Heart right ventricle (tissue), 16 donors: ENCODE results near the gene CEP112. TPM values are rescaled to one million over a fixed set of nuclear protein-coding genes. Genes with fewer than 3 reads are reported as not detected.
A peak's percentile ranks its signal among the peaks of the same experiment; 100 is the strongest.

Experiments used
- ATAC-seq, 8 donors: fragments of 200-7000 bp; cut with Tn5 transposase; one replicate each; pipeline ENCODE4 v1.9.1; 2020; ENCODE audit warnings: mild to moderate bottlenecking in 8 of 8, moderate library complexity in 8 of 8, moderate number of reproducible peaks in 1 of 8
- DNase-seq, 2 donors: peaks; one replicate each; pipeline ENCODE4 v3.0.0-alpha.2; 2020
- H3K27ac ChIP-seq, 10 donors: fragments of 200-600 bp; sonication (generic) in 2 of 10; one replicate each; pipeline versions ENCODE4 v1.5.0 to v1.8.0; 2020 to 2022; ENCODE audit warnings: mild to moderate bottlenecking in 3 of 10
- H3K27me3 ChIP-seq, 7 donors: fragments of 200-600 bp; one replicate each; pipeline ENCODE4 v1.8.0; 2021 to 2022; ENCODE audit warnings: mild to moderate bottlenecking in 2 of 7
- H3K36me3 ChIP-seq, 9 donors: fragments of 200-600 bp; sonication (generic) in 1 of 9; one replicate each; pipeline versions ENCODE4 v1.5.0 to v1.8.0; 2020 to 2022; ENCODE audit warnings: mild to moderate bottlenecking in 2 of 9
- H3K4me1 ChIP-seq, 9 donors: fragments of 200-600 bp; sonication (generic) in 1 of 9; one replicate each; pipeline versions ENCODE4 v1.5.0 to v1.8.0; 2020 to 2022; ENCODE audit warnings: mild to moderate bottlenecking in 4 of 9
- H3K4me3 ChIP-seq, 10 donors: fragments of 200-600 bp; sonication (generic) in 2 of 10; one replicate each; pipeline versions ENCODE4 v1.5.0 to v1.8.0; 2020 to 2022; ENCODE audit warnings: mild to moderate bottlenecking in 7 of 10, moderate library complexity in 2 of 10
- H3K9me3 ChIP-seq, 11 donors: fragments of 200-600 bp in 10 of 11; sonication (generic) in 2 of 11; one replicate each; pipeline versions ENCODE4 v1.5.0 to v1.8.0; 2013 to 2022; ENCODE audit warnings: mild to moderate bottlenecking in 2 of 11, control low read depth in 1 of 11, moderate library complexity in 1 of 11
- CTCF ChIP-seq, 9 donors: fragments of 200-600 bp; sonication (generic) in 2 of 9; IDR thresholded peaks; one replicate each; pipeline versions ENCODE4 v1.5.0 to v1.8.0; 2021 to 2022; ENCODE audit warnings: antibody characterized with exemption in 9 of 9, mild to moderate bottlenecking in 5 of 9, moderate library complexity in 1 of 9
- WGBS, 2 donors: extraction: QIAGEN DNeasy Blood & Tissue Kit; methylation state at CpG; one replicate each; pipeline ENCODE4 v1.1.7; 2013; ENCODE audit warnings: inconsistent platforms in 1 of 2; 5-methylcytosine and 5-hydroxymethylcytosine counted together
- intact Hi-C, 10 donors: fragments of 100-400 bp; cut with DNase I; formaldehyde crosslinking; loops; one replicate each; pipeline versions ENCODE4 v1.11.1 to v1.14.2; 2022
- polyA plus RNA-seq, 2 donors: library from polyadenylated mRNA; stranded (reverse); fragments of 200-250 nt; gene quantifications; one replicate each; pipeline ENCODE4 v1.2.3, GENCODE V29; 2013
- total RNA-seq, 10 donors: library from RNA; stranded (reverse); fragmentation: NEBNext Ultra II Directional in 3 of 10; extraction: Animal tissue kit (Norgen Biotek cat#: 25700) in 3 of 10; gene quantifications; one replicate each; pipeline versions ENCODE4 v1.2.1 to v1.2.4, GENCODE V29; 2021 to 2023
- donor health status: Arrhythmogenic right ventricular cardiomyopathy.
- donor health status: ischemic (EF 13 %, LVEDD 7.1; RV severe dilation, severe dysfunction).
- donor health status: healthy with polysubstance abuse.
- donor health status: DM: no; HTN: yes; CAD: no.
- donor health status: DM: no; HTN: no; CAD: no.
- donor health status: ischemic (EF 25% LVEDD 6.9; RV normal size, moderate dysfunction).
- donor health status: ischemic (EF 25% LVEDD 5.7; RV mildly dilated, moderate dysfunction).
- donor health status: healthy.
- donor health status: DM: yes; HTN: yes; CAD: no.
- donor health status: Ischemic cardiomyopathy.
- donor health status: ischemic (EF 35%, LVEDD 5.7; RV mildly dilated, moderate dysfunction).
- donor health status: nonischemic (EF 11% LVEDD 7.7; RV severe dilation, severe dysfunction).
- donor health status: DM: yes; HTN: yes; CAD: no.
- donor health status: PGD.
- donor health status: ischemic (EF 29% LVEDD 5.4; RV normal size, mild dysfunction).
- donor health status: nonischemic (EF 23%, LVEDD 6.1; RV moderate dilation, normal function).

Gene CEP112
- total and polyA plus RNA-seq, 12 donors, result 6.7 to 30.0 (median 16.3) TPM

GRCh38 chr17:66040402-66040801 is 151.5 kb downstream of the CEP112 start:
- ATAC-seq, result no peak

GRCh38 chr17:66038125-66038524 is 153.8 kb downstream of the CEP112 start:
- H3K4me3 ChIP-seq, result no peak overlapping the region
- no peaks in the 10 kb centered on the region for H3K27me3 ChIP-seq
- 33 to 40% methylated on average over 3 of the region's 3 CpGs for WGBS, 2 donors
- no peaks in the 10 kb centered on the region for H3K9me3 ChIP-seq
- DNase-seq, result no peak
- ATAC-seq, result no peak
- peaks cover 0 to 5% (median 0%) of the 10 kb centered on the region in 9 donors for H3K36me3 ChIP-seq
- intact Hi-C loops, result no loop called here
- H3K4me1 ChIP-seq, result no peaks in the 10 kb centered on the region
- no peak for TF ChIP-seq CTCF (IDR thresholded peaks at IDR 0.05)
- no peak overlapping the region for H3K27ac ChIP-seq

More at GRCh38 chr17:66040402-66040801, 151.5 kb downstream of the CEP112 start:
- Histone ChIP-seq H3K27ac (no peak overlapping the region), H3K9me3 (no peaks in the 10 kb centered on the region), H3K4me3 (no peak overlapping the region), H3K27me3 (no peaks in the 10 kb centered on the region), H3K4me1 (no peaks in the 10 kb centered on the region), H3K36me3 (peaks cover 0 to 5% (median 0%) of the 10 kb centered on the region in 9 donors)
- peak in 1 of 2 donors; percentile 9 for DNase-seq
- intact Hi-C loops, result no loop called here
- TF ChIP-seq CTCF (IDR thresholded peaks at IDR 0.05), result peak in 3 of 9 donors; percentile 7 to 31 (median 19)
- 78 to 81% methylated on average over 4 of the region's 4 CpGs for WGBS, 2 donors

GRCh38 chr17:66037221-66037620 is 154.7 kb downstream of the CEP112 start:
- 89% methylated on average over 3 of the region's 3 CpGs for WGBS, 2 donors
- no peak overlapping the region for H3K4me3 ChIP-seq
- DNase-seq (no peak), ATAC-seq (no peak)
- H3K36me3 ChIP-seq, result peaks cover 0 to 5% (median 0%) of the 10 kb centered on the region in 9 donors
- H3K9me3 ChIP-seq, result no peaks in the 10 kb centered on the region
- no peak overlapping the region for H3K27ac ChIP-seq
- intact Hi-C loops, result no loop called here
- H3K4me1 ChIP-seq, result no peaks in the 10 kb centered on the region
- TF ChIP-seq CTCF (IDR thresholded peaks at IDR 0.05), result no peak
- no peaks in the 10 kb centered on the region for H3K27me3 ChIP-seq

- WGBS, 2 donors, result 90 to 91% methylated on average over 2 of the region's 2 CpGs
- H3K27ac ChIP-seq, result no peak overlapping the region
- H3K4me1 ChIP-seq, result no peaks in the 10 kb centered on the region
- H3K36me3 ChIP-seq, result peaks cover 0 to 32% (median 2%) of the 10 kb centered on the region in 9 donors
- no peak for TF ChIP-seq CTCF (IDR thresholded peaks at IDR 0.05)
- H3K27me3 ChIP-seq, result no peaks in the 10 kb centered on the region
- no peak for ATAC-seq
- no peaks in the 10 kb centered on the region for H3K9me3 ChIP-seq
- intact Hi-C loops, result no loop called here
- H3K4me3 ChIP-seq, result no peak overlapping the region
- no peak for DNase-seq
Observed at GRCh38 chr17:66032082-66032712, 159.7 kb downstream of the CEP112 start.
